GM12891 (cell line): Measurements from ENCODE around the gene OR4D11.

Experiments used
- POLR2A ChIP-seq: IDR thresholded peaks from 2 replicates; pipeline ENCODE4 v1.6.1; 2011; ENCODE audit warnings: low read depth, low read length, control low read depth
- POLR2AphosphoS5 ChIP-seq: IDR thresholded peaks from 2 replicates; pipeline ENCODE4 v1.6.1; 2011; ENCODE audit warnings: low read depth, low read length, control low read depth
- SPI1 ChIP-seq: IDR thresholded peaks from 2 replicates; pipeline ENCODE4 v1.6.1; 2011; ENCODE audit warnings: low read depth, low read length, control low read depth
- TAF1 ChIP-seq: IDR thresholded peaks from 2 replicates; pipeline ENCODE4 v1.6.1; 2011; ENCODE audit warnings: low read depth, low read length, control low read depth

DNA sequence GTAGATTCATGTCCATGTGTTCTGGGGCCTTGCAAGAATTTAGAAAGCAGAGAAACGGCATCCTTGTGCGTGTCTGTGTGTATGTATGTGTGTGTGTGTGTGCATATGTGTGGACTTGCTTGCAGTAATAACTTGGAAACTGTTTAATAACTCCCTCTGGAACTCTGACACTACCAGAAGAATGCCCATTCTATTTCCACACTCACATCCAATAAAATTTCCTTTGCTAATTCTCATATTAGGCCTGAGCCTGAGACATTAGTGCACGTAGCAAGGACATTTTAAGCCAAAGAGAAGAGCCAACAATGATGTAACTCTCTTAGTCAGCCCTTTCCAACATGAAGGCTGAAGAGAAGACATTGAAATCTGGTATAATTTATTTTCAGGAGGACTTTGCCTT lies 43.5 kb upstream of the OR4D11 start:
- TF ChIP-seq POLR2A (no peak), TAF1 (no peak), POLR2AphosphoS5 (no peak), SPI1 (no peak)
